Tibial artery (tissue), 4 donors: Measurements from ENCODE around the gene PWP1.

Source experiments
- DNase-seq, 2 donors: peaks; one replicate each; pipeline ENCODE4 v3.0.0-alpha.2; 2019
- H3K27ac ChIP-seq, 2 donors: fragments of 200-600 bp; sonication (generic) in 1 of 2; 1 replicate in 1 of 2; 2 replicates in 1 of 2; pipeline ENCODE4 v1.5.1; 2018 to 2019; ENCODE audit warnings: mild to moderate bottlenecking in 1 of 2
- H3K27me3 ChIP-seq, 2 donors: fragments of 200-600 bp; sonication (generic) in 1 of 2; one replicate each; pipeline versions ENCODE4 v1.5.1 to v1.6.0; 2016 to 2019
- H3K36me3 ChIP-seq, 3 donors: fragments of 200-600 bp; sonication (generic) in 2 of 3; one replicate each; pipeline ENCODE4 v1.5.1; 2016 to 2019; ENCODE audit warnings: mild to moderate bottlenecking in 2 of 3
- H3K4me1 ChIP-seq, 4 donors: fragments of 200-600 bp; sonication (generic) in 2 of 4; 1 replicate in 3 of 4; 2 replicates in 1 of 4; pipeline ENCODE4 v1.5.1; 2016 to 2019
- H3K4me3 ChIP-seq, 2 donors: fragments of 200-600 bp; sonication (generic) in 1 of 2; 1 replicate in 1 of 2; 2 replicates in 1 of 2; pipeline ENCODE4 v1.5.1; 2018 to 2019; ENCODE audit warnings: mild to moderate bottlenecking in 2 of 2
- H3K9me3 ChIP-seq, 3 donors: fragments of 200-600 bp; sonication (generic) in 1 of 3; one replicate each; pipeline ENCODE4 v1.5.1; 2016 to 2019
- intact Hi-C: fragments of 100-400 bp; cut with DNase I; formaldehyde crosslinking; loops from one replicate; pipeline ENCODE4 v1.15.0; 2023; ENCODE audit warnings: low total_unique reads
- TF ChIP-seq, protein P1 (sequence below), 2 experiments: fragments of 200-600 bp in 1 of 2; fragments of 450-650 bp in 1 of 2; IDR thresholded peaks; one replicate each; pipeline ENCODE4 v1.5.1; 2017 to 2019; ENCODE audit warnings: antibody characterized with exemption in 2 of 2, mild to moderate bottlenecking in 1 of 2, moderate library complexity in 1 of 2

Gene PWP1

DNA sequence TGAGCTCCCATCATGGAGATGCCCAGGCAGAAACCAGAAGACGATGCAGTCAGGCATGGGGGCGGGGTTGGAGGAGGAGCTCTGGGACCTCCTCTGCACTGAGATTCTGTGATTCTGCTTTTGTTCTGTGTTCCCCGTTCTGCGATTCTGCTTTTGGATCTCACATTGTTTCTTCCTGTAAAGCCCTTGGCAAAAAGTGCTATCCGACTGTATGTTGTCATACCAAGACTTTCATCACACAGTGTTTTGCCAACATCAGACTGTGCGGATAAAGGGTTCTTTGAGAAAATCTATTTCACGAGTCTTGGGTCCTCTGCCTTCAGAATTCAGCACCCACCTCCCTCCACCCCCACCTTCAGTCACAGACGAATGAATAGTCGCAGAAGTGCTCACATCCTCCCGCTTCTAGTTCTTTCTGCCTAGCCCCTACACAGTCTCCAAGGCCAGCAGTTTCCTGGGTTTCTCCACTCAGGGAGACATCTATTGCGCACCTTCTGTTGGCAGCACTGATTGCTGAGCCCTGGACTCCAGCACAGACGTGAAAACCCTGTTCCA, 24.7 kb upstream of the PWP1 start:
- intact Hi-C loops, result no loop called here
- DNase-seq, result no peak
- TF ChIP-seq, protein P1, sequence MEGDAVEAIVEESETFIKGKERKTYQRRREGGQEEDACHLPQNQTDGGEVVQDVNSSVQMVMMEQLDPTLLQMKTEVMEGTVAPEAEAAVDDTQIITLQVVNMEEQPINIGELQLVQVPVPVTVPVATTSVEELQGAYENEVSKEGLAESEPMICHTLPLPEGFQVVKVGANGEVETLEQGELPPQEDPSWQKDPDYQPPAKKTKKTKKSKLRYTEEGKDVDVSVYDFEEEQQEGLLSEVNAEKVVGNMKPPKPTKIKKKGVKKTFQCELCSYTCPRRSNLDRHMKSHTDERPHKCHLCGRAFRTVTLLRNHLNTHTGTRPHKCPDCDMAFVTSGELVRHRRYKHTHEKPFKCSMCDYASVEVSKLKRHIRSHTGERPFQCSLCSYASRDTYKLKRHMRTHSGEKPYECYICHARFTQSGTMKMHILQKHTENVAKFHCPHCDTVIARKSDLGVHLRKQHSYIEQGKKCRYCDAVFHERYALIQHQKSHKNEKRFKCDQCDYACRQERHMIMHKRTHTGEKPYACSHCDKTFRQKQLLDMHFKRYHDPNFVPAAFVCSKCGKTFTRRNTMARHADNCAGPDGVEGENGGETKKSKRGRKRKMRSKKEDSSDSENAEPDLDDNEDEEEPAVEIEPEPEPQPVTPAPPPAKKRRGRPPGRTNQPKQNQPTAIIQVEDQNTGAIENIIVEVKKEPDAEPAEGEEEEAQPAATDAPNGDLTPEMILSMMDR (IDR thresholded peaks at IDR 0.05), result no peak
- H3K27ac ChIP-seq, result no peak overlapping the region
- H3K4me3 ChIP-seq, result no peak overlapping the region
- no peaks in the 10 kb centered on the region for H3K36me3 ChIP-seq
- no peaks in the 10 kb centered on the region for H3K4me1 ChIP-seq
- peaks cover 0 to 25% of the 10 kb centered on the region in 2 donors for H3K27me3 ChIP-seq
- H3K9me3 ChIP-seq, result no peaks in the 10 kb centered on the region

DNA sequence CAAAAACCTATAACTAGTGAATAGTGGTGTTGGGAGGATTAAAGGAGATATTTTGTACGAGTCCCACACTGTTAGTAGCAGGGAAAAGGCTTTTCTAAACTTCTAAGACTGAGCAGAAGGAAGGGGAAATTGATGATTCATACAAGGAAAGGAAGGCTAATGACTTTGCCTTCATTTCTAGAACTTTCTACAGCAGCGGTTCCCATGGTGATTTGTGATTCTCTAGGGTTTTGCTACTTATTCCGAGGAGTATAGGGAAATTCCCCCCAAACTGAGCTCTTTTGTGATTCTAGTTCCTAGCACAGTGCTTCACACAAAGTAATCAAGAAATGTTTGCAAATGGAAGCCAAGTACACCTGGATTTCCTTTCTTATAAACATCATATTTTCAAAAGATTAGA, 23.8 kb upstream of the PWP1 start:
- Histone ChIP-seq H3K9me3 (no peaks in the 10 kb centered on the region), H3K27ac (no peak overlapping the region)
- DNase-seq, result no peak

DNA sequence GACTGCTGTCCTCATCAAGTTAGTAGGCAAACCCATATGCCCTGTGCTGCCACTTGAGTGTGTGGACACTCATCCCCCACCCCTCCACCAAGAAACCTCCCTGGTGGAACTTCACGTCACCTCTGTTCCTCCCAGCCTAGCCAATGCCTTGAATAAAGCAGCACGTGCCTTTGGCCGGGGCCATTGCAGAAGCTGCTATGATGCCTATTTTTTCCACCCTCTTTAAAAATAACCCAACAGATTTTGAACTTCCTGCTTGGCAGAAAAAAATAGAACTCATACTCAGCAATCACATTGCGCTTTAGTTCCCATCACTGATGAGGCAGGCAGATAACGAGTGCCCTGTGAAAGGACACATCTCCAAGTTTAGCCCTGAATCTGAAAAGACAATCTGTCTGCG, 23.1 kb upstream of the PWP1 start:
- H3K9me3 ChIP-seq, result no peaks in the 10 kb centered on the region
- TF ChIP-seq, protein P1 (IDR thresholded peaks at IDR 0.05), result no peak
- no peaks in the 10 kb centered on the region for H3K36me3 ChIP-seq
- H3K27ac ChIP-seq, result no peak overlapping the region
- no peaks in the 10 kb centered on the region for H3K4me1 ChIP-seq
- no peak overlapping the region for H3K4me3 ChIP-seq
- intact Hi-C loops, result no loop called here
- DNase-seq, result no peak
- H3K27me3 ChIP-seq, result peaks cover 0 to 27% of the 10 kb centered on the region in 2 donors

More for the DNA sequence above, 23.8 kb upstream of the PWP1 start:
- intact Hi-C loops, result no loop called here
- Histone ChIP-seq H3K36me3 (no peaks in the 10 kb centered on the region), H3K27me3 (peaks cover 0 to 27% of the 10 kb centered on the region in 2 donors), H3K4me1 (no peaks in the 10 kb centered on the region), H3K4me3 (no peak overlapping the region)
- TF ChIP-seq, protein P1 (IDR thresholded peaks at IDR 0.05), result no peak

DNA sequence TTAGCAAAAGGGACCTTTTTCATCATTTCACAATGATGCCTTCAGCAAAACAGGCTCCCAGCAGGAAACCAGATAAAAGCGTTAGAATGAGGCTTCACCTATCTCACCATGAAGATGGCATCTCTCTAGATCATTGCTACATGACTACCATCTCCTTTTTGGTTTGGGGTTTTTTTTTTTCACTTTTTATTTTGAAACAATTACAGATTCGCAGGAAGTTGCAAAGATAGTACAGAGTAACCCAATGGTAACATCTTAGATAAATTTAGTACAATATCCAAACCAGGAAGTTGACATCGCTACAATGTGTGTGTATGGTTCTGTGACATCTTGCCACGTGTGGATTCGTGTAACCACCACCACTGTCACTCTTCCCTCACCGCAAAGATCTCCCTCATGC, 22.3 kb upstream of the PWP1 start:
- H3K9me3 ChIP-seq, result no peaks in the 10 kb centered on the region
- TF ChIP-seq, protein P1 (IDR thresholded peaks at IDR 0.05), result no peak
- no peak overlapping the region for H3K27ac ChIP-seq
- no peaks in the 10 kb centered on the region for H3K36me3 ChIP-seq
- H3K4me1 ChIP-seq, result no peaks in the 10 kb centered on the region
- DNase-seq, result no peak
- intact Hi-C loops, result no loop called here
- H3K27me3 ChIP-seq, result peaks cover 0 to 29% of the 10 kb centered on the region in 2 donors
- no peak overlapping the region for H3K4me3 ChIP-seq

DNA sequence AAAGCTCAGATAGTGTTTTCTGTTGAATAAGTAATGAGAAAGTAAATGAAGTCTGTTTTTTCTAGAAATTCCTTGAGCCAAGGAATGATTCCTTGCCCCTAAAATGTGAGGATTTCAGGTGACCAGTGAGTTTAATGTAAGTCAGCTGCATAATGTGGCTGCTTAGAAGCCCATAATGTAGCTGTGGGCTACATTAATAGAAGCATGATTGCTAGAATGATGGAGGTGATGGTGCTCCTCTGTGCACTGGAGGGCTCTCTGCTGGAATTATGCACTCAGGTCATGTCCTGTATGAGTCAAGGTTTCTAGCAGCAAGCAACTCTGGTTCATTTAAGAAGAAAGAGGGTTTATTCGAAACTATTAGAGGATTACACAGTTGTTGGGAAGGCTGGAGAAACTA, 19.6 kb upstream of the PWP1 start:
- TF ChIP-seq, protein P1 (IDR thresholded peaks at IDR 0.05), result no peak
- H3K4me1 ChIP-seq, result no peaks in the 10 kb centered on the region
- peaks cover 0 to 47% of the 10 kb centered on the region in 2 donors for H3K27me3 ChIP-seq
- H3K36me3 ChIP-seq, result no peaks in the 10 kb centered on the region
- H3K9me3 ChIP-seq, result no peaks in the 10 kb centered on the region
- H3K4me3 ChIP-seq, result no peak overlapping the region
- intact Hi-C loops, result no loop called here
- no peak for DNase-seq
- no peak overlapping the region for H3K27ac ChIP-seq

DNA sequence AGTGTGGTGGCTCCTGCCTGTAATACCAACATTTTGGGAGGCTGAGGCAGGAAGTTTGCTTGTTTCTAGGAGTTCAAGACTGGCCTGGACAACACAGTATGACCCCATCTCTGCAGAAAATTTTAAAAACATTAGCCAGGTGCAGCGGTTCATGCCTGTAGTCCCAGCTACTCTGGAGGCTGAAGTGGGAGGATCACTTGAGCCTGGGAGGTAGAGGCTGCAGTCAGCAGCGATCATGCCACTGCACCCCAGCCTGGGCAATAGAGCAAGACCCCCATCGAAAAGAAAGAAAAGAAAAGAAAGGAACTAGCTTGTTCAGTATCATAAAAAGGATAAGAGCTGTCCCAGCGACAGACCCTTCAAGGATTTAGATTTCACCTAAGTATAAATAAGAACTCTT, 18.1 kb upstream of the PWP1 start:
- no peak for DNase-seq
- intact Hi-C loops, result no loop called here
- H3K9me3 ChIP-seq, result no peaks in the 10 kb centered on the region
- no peaks in the 10 kb centered on the region for H3K4me1 ChIP-seq
- no peak overlapping the region for H3K27ac ChIP-seq
- H3K4me3 ChIP-seq, result no peak overlapping the region
- H3K36me3 ChIP-seq, result no peaks in the 10 kb centered on the region
- H3K27me3 ChIP-seq, result peaks cover 0 to 46% of the 10 kb centered on the region in 2 donors
- TF ChIP-seq, protein P1 (IDR thresholded peaks at IDR 0.05), result no peak
